Measurements from ENCODE around the gene DDX52.

DNA sequence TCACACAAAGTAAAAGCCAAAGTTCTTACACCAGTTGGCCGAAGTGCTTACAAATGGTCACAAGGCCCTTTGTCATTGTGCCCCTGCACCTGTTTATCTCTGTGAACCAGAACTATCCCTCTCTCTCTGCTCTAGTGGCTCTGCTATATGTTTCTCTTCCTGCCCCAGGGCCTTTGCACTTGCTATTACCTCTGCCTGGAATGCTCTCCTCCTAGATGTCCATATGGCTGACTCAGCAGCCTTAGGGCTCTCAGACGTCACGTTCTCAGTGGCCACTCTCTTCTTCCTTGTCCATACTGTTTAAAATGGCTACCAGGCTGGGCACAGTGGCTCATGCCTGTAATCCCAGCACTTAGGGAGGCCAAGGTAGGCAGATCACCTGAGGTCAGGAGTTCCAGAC lies 38.8 kb upstream of the DDX52 start:
- TF ChIP-seq, protein P1, sequence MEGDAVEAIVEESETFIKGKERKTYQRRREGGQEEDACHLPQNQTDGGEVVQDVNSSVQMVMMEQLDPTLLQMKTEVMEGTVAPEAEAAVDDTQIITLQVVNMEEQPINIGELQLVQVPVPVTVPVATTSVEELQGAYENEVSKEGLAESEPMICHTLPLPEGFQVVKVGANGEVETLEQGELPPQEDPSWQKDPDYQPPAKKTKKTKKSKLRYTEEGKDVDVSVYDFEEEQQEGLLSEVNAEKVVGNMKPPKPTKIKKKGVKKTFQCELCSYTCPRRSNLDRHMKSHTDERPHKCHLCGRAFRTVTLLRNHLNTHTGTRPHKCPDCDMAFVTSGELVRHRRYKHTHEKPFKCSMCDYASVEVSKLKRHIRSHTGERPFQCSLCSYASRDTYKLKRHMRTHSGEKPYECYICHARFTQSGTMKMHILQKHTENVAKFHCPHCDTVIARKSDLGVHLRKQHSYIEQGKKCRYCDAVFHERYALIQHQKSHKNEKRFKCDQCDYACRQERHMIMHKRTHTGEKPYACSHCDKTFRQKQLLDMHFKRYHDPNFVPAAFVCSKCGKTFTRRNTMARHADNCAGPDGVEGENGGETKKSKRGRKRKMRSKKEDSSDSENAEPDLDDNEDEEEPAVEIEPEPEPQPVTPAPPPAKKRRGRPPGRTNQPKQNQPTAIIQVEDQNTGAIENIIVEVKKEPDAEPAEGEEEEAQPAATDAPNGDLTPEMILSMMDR (IDR thresholded peaks at IDR 0.05; ENCODE audit: low read length), result no peak
- TF ChIP-seq EZH2 (IDR thresholded peaks at IDR 0.05; ENCODE audit: borderline replicate concordance, low read length), result no peak

All from OCI-LY1 (cell line).